Measurements from ENCODE around the gene CCDC149. TPM values are rescaled to one million over a fixed set of nuclear protein-coding genes. Genes with fewer than 3 reads are reported as not detected.
A peak's percentile ranks its signal among the peaks of the same experiment; 100 is the strongest.

CCDC149 gene
- 10 to 100 TPM in 7 of 10 donors, 1 to 10 TPM in 3; 8.0 to 16.6 (median 11.6) TPM for polyA plus RNA-seq (ENCODE audit: insufficient read length in 10 of 10)
- long read RNA-seq, donor 1 = 0 reads
- long read RNA-seq, donor 2, partial matches to known transcripts = 0 of 2 reads
- long read RNA-seq, donor 2, other reads (novel, unspliced or antisense) = 0 of 2 reads
- long read RNA-seq, donor 3 = 0 reads
- long read RNA-seq, donor 4, partial matches to known transcripts = 0 of 1 reads
- long read RNA-seq, donor 4, other reads (novel, unspliced or antisense) = 0 of 1 reads
- long read RNA-seq, donor 5, partial matches to known transcripts = 0 of 2 reads
- long read RNA-seq, donor 5, other reads (novel, unspliced or antisense) = 0 of 2 reads
- long read RNA-seq, donor 6, partial matches to known transcripts = 0 of 1 reads
- long read RNA-seq, donor 6, other reads (novel, unspliced or antisense) = 0 of 1 reads
- long read RNA-seq, donor 7, partial matches to known transcripts = 0 of 4 reads
- long read RNA-seq, donor 7, other reads (novel, unspliced or antisense) = 0 of 4 reads
- long read RNA-seq, donor 8, partial matches to known transcripts = 0 of 1 reads
- long read RNA-seq, donor 8, other reads (novel, unspliced or antisense) = 0 of 1 reads
- long read RNA-seq, donor 9, partial matches to known transcripts = 0 of 2 reads
- long read RNA-seq, donor 9, other reads (novel, unspliced or antisense) = 0 of 2 reads

DNA sequence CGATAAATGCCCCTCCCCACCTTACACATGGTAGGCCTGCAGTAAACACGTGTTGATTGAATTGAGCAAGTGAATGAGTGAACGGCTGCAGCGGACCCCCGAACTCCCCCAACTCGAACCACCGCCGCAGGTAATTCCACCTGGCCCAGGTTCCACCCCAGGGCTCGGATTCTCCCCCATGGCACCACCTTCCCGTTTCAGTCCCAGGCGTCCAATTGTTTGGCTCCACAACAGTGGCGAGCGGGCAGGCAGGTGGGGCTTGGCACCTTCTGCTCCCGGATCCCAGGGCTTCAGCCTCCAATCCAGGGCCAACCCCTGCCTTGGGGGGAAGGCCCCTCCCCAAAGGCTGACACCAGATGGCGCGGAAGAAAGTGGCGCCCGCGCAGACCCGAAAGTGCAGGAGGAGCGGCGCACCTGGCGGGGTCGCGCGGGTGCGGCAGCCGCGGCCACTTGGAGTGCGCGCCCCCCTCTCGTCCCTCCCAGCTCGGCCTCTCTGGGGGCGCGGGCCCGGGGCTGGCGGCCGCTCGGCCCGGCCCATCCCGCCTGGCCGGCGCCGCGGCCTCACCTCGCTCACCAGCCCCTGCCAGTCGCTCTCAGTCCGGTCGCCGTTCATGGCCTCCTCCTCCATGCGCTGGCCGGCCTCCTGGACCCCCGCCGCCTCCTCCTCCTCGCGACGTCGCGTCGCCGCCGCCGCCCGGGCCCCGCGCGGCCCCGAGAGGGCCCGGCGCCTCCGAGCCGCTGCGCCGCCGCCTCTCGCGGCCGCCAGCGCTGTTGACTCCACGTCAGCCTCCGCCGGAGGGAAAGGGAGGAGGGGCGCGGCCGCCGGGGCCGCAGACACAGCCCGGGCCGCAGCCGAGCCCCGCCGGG lies at the start of gene CCDC149:
CCDC149 (minus strand) TSS at position 791 of the 867 bp plus-strand sequence; CDS start at position 613, 178 bp downstream.
- DNase-seq = peak; percentile 60 to 81 (median 68)

DNA sequence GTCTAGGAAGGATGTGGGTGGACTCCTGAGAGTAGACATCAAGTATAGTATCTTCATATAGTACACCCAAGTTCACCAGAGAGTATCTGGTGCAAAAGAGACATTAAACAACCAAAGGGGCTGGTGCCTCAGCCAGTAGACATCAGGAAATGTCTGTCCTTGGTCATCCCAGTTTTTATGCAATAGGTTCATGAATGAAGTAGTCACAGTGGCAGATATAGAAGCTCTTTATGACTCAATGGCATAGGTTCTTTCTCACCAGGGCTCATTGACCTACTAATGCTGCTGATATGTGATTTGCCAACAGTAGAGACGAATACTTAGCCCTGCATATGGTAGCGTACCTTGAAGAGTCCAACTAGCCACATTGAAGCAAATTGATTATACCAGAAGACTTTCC lies 45.0 kb upstream of the CCDC149 start:
- no peak for DNase-seq

DNA sequence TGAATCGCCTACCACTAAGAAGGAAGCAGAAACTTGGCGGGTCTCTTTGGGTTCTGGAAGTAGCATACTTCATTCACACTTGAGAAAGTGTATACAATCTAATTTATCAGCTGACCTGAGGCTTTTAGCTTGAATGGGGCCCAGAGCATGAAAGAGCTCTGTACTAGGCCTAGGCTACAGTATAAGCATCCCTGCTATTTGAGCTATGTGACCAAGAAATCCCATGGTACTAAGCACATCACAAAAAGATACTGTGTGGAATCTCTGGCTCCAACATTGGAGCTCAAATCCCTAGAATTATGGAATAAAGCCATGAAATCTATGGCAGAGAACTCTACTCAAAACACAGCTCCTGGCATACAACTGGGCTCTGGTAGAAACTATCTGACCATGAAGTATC lies 43.9 kb upstream of the CCDC149 start:
- no peak for DNase-seq

DNA sequence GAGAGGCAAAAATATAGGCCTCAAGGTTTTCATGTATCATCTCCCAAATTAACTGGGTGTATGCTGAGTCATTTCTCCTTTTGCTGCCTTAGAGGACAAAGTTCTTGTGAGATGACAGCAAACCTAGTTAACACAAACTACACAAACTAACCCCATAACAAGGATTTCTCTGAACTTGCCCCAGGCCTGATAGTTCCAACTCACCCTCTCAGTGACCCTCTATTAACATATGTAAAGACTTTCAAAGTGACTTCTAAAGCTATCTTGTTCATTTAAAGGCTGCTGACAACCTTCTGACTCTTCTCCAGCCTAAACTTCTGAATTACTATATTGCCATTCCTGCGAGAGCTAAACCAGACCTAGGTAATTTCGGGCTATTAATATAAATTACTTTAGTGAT lies 43.2 kb upstream of the CCDC149 start:
- DNase-seq = no peak

DNA sequence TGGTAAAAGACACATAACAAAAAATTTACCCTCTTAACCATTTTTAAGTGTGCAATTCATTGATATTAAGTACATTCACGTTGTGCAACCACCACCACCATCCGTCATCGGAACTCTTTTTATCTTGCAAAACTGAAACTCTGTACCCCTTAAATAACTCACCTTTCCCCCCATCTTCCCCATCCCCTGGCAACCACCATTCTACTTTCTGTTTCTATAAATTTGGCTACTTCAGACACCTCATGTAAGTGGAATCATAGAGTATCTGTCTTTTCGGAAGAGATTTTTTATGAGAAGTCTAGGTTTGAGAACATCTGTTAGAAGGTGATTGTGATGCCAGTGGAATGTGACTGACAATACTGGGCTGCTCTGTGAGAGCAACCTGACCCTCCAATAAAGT lies 39.8 kb upstream of the CCDC149 start:
- DNase-seq = no peak

DNA sequence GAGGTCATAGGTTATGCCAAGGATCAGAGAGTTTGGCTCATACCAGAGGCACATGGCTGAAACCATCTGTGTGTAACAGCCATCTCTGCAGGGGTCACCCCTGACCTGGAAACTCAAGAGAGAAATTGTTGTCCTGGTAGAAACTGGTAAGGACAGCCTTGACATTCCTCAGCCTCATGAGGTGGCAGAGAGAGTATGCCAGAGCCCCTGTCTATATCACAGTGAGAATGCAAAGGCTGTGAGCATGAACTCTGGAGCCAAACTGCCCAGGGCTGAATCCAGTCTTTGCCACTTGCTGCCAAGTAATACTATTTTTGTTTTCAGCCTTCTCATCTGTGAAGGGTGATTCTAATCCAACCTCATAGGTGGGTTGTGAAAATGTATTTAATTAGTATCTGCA lies 37.1 kb upstream of the CCDC149 start:
- no peak for DNase-seq

DNA sequence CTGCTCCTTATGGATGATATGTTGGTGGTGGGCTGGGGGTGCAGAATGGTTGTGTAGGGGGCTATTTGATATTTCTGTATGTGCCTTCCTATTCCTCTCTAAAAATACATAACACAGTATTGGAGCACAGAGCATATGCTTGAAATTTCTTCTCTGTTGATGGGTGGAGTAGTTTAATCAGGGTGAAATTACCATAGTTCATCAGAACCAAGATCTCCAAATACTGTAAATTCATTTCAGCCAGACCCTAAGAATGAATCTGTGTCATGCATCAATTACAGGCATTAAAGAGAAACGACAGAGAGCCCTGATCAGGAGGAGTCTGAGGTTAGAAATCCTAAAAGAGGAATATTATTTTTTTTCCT lies 25.1 kb upstream of the CCDC149 start:
- no peak for DNase-seq

DNA sequence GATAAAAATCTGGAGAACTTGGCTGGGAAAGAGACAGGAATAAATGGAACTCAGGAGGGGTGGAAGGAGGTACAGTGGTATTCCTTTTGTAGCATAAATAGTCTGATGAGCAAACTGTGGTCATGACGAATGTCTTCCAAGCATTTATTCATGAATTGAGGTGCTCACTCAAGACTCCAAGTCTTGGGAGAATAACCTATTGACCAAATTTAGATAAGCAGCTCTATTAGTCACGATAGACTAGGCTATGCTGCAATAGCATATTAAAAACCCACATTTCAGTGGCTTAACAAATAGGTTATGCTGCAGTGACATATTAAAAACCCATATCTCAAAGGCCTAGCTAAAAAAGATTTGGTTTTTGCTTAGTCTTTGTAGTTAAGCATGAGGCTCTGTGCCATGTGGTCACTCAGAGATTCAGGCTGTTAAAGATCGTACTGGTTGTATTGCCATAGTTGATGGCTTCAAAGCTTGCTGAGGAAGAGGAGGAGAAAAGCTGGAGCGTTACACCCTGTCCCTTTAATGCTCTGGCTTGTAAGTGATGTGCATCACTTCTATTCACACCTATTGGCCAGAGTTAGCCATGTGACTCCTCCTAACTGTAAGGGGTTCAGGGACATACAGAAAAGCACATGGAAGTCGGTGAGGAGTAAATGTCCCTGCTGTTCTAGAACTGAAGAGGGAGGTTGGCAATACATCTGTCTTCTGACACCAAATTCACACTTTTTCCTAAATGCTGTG lies 24.5 kb upstream of the CCDC149 start:
- no peak for DNase-seq

DNA sequence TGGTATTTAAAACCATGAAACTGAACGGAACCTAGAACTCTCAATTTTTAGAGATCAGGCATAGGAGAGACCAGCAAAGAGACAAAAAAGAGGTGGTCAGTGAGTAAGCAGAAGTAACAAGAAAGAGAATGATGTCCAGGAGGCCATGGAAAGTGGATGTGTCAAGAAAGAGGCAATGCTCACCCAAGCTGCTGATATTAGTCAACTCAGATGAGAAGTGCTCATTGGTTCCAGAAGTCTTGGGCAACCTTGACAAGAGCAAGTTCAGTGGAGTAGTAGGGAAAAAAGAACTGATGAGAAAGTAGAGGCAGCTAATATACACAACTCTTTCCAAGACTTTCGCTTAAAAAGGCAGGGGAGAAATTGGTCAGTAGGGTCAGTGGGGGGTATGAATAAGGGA lies 23.0 kb upstream of the CCDC149 start:
- DNase-seq = no peak

DNA sequence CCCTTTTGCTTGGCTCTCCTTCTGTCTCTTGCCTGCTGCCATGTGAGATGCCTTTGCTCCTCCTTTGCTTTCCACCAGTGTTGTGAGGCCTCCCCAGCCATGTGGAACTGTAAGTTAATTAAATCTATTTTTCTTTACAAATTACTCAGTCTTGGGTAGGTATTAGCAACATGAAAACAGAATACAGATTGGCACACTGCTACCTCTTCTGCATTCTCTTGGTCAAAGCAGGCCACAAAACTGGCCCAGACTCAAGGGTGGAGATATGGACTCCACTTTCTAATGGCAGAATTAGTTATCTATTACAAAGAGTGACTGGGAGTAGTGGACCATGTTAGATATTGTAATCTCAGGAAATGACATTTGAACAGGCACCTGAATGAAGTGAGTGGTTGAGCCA lies 21.5 kb upstream of the CCDC149 start:
- DNase-seq = no peak

DNA sequence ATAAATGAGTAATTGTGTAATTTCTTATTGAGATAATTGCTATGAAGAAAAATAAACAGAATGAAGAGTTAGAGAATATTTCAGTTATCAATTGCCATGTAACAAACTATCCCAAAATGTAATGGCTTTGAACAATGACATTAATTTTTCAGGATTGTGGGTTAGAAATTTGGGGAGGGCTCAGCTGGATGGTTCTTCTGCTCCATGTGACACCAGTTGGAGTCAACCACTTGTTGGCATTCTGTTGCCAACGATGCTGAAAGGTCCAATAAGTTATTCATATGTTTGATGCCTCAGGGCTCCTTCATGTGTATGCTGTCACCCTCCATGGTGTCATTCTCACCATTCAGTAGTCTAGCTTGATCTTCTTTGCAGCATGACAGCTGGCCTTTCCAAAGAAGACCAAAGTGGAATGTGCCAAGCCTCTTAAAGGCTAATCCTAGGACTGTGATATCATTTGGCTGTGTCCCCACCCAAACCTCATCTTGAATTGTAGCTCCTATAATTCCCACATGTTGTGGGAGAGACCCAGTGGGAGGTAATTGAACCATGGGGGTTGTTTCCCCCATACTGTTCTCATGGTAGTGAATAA lies 20.9 kb upstream of the CCDC149 start:
- no peak for DNase-seq

DNA sequence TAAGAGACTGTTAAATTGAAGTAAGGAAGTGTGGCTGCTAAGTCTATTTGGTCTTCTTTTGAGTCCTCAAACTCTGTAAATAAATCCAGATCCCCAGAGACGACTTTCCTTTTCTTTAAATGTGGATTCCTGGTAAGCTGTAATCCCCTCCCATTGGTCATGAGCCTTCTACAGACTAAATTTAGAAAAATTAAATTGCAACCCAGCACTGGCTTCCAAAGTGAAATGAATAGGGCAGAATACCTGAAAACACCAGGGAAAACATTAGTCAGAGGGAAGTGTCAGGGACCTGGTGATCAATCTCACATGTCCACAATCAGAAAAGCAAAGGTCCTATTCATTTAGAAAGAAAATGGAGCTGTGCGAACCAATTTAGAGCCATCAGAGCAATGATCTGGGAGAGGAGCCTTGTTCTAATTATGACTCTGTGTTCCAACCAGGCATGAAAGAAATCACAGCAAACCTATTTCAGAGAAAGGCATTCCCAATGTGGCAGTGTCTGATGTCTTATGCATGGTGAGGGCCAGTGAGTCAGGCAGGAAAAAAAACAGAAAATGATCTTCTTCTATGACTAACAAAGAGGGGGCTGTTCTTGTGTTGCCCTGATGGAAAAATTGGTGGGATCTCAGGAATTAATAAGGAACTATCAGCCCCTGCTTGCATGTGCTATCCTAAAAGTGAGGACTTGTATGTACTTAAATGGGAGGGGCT lies 19.8 kb upstream of the CCDC149 start:
- DNase-seq = peak in 1 of 3 donors; percentile 40

DNA sequence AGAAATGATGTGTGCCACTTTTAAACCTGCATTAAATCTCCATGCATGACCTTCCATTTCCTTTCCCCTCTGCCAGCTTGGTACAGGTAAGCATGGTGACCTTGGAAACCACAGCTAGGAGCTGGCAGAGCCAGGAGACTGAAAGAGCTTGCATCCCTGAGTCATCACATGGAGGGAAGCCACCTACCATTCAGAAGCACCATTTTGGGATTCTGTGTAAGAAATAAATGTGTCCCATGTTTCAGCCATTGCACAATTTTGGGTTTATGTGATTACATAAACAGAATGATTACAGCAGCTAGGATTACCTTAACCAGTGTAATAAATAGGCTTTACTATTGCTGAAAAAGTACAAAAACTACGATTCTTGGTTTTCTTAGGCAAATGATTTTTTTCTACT lies 17.3 kb upstream of the CCDC149 start:
- no peak for DNase-seq

DNA sequence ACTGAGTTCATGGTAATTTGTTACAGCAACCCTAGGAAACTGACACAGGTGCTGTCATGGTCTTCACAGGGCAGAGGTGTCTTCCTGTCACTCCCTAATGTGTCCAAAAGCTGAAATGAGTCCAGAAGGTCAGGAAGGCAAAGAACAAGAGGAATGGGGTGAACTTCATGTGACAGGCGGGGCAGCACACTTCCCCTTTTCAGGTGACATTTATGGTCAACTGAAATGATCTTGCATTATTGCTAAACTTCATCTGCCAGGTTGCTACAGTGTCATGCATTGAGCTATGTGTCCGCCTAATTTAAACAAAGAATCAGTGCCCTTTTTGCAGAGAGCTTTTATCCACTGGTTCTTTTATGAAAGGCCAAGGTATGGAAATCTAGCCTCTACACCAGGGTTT lies 15.9 kb upstream of the CCDC149 start:
- no peak for DNase-seq

DNA sequence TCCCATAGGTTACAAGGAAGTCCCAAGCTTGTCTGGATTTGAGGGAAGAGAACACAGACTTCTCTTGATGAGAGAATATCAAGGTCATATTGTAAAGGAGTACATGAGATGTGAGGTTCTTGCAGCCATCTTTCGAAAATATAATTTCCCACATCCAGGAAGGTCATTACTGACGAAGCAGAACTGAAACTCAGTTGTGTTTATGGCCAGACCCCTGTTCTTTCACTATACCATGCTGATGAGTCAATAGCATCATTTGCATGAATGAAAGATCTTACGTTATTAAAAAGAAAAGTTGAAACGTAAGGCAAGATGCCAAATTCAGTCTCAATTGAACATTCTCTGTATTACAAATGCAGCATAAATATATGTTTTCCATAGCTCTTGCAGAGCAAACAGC lies 14.2 kb upstream of the CCDC149 start:
- peak in 1 of 3 donors; percentile 15 for DNase-seq

DNA sequence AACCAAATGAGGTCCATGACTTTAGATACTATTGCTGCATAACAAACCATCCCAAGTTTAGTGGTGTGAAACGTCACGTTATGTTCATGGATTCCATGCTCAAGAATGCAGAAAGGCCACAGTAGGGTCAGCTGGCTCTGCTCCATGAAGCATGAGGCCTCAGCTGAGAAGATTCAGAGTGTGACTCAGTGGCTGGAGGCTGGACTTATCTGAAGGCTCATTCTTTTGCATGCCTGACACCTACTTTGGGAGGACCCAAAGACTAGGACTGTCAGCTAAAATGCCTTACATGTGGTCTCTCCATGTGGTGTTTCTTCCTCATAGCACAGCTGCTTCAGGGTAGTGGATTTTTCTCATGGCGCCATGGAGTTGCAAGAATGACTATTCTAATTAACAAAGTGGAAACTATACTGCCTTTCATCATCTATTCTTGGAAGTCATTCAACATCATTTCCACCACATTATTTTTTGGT lies 11.5 kb upstream of the CCDC149 start:
- peak in 1 of 3 donors; percentile 98 for DNase-seq

DNA sequence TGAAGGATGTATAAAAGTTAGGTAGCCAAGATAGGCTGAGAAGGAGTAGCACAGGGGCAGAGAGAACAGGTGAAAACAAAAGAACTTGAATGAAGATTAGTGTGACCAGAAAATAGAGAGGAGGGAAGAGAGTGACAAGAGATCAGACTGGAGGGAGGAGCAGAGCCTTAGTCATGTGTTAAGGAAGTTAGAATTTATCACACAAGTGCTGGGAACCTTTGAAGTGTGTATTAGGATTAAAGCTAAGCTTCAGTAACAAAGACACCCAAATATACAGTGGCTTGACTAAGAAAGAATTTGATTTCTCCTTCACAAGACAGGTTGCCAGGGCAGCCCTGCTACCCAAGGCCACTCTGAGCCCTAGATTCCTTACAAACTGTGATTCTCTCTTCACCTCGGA lies 10.7 kb upstream of the CCDC149 start:
- DNase-seq = no peak

DNA sequence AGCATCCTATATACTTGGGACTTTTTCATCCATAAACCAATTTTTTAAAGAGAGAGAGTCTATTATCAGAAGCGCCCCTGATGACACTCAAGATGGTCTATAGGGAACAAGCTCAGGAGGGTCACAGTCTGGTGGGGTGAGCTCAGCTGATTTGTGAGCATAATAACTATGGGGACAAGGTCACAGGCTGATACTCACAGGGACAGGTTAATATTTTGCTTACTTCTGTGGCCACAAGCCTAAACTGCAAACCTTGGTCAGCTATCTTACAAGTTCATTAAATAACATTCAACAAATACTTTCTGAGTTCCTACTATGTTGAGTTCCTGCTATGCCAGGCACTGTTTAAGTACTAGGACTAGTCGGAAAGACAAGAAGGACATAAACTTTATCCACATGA lies 10.2 kb upstream of the CCDC149 start:
- no peak for DNase-seq

DNA sequence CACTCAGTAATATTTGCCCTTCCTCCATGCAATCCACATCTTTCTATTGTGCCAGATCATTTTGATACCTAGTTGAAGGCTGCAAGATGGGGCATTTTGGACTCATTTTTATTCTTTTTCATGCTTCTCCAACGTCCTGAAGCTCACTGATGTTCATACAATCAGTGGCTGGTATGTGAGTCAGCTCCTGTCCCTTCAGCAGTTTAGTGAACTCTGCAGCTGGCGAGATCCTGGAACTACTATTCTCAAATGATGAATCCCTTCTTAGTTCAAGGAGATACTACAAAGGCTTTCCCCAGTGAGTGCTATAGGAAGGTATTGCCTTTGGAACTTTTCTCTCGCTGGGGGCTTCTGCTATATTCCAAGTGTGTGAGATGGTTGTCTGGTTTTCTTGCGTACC lies 9.6 kb upstream of the CCDC149 start:
- no peak for DNase-seq

DNA sequence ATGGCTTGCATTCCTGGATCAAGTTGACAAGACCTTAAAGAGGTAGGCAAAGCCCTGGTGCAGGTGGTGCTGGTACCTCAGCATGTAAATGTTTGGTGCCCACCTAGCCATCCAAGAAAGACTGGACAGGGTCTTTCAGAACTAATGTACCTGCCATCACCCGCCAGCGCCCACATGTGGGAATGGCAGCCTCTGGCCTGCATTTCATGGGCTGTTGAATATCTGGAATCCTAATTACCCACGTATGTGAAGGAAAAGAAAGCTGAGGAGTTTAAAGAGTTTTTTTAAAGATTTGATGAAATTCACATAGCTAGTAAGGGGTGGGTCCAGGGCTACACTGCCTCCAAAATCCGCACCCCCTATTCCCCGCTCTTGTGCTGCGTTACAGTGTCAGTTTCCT lies 8.6 kb upstream of the CCDC149 start:
- DNase-seq = no peak

DNA sequence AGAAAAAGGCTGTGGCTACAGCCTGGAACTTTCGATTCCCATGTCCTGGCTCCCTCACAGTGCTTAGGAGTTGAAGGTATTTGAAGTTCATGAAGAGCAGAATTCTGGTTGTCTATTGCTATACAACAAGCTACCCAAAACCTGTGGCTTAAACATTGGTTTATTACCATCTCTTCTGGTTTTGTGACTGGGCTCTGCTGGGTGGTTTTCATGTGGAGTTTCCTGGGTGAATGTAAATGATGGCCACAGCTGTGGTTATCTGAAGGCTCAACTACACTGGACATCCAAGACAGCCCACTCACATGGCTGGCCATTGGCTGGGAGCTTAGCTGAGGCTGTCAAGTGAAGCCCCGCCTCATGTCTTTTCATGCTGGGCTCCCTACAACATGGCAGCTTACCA lies 7.2 kb upstream of the CCDC149 start:
- DNase-seq = no peak

Data from muscle of back (tissue), 13 donors.